WERI-Rb-1 (cell line): ENCODE results near the gene FREM1.
"Not testable (repeated sequence)": the region's sequence is repeated elsewhere in the genome, so short reads cannot be mapped to it uniquely, and the experiment has no call there.

Experiments
- DNase-seq: peaks from one replicate; pipeline ENCODE4 v3.0.0-alpha.2; 2020
- H3K27ac ChIP-seq: fragments of 250-450 bp; sonication (Bioruptor Pico); 2 replicates; pipeline ENCODE4 v1.5.1; 2020; ENCODE audit warnings: mild to moderate bottlenecking, moderate library complexity
- H3K27me3 ChIP-seq: fragments of 250-450 bp; sonication (Bioruptor Pico); 2 replicates; pipeline ENCODE4 v1.5.1; 2021; ENCODE audit warnings: mild to moderate bottlenecking, low read depth, moderate library complexity; ENCODE audit not compliant: insufficient read depth, severe bottlenecking
- H3K36me3 ChIP-seq: fragments of 250-450 bp; sonication (Bioruptor Pico); 2 replicates; pipeline ENCODE4 v1.5.1; 2020; ENCODE audit warnings: mild to moderate bottlenecking, moderate library complexity
- H3K4me3 ChIP-seq: 2 replicates; pipeline ENCODE4 v1.5.1; 2011; ENCODE audit warnings: low read depth, mild to moderate bottlenecking, control low read depth, low read length
- H3K9me3 ChIP-seq: fragments of 250-450 bp; sonication (Bioruptor Pico); 2 replicates; pipeline ENCODE4 v1.5.1; 2021; ENCODE audit warnings: mild to moderate bottlenecking, moderate library complexity; ENCODE audit not compliant: severe bottlenecking
- TF ChIP-seq, protein P1 (sequence below): IDR thresholded peaks from 2 replicates; pipeline ENCODE4 v1.5.1; 2011; ENCODE audit warnings: low read depth, mild to moderate bottlenecking, control low read depth, inconsistent platforms, low read length

Gene FREM1

DNA sequence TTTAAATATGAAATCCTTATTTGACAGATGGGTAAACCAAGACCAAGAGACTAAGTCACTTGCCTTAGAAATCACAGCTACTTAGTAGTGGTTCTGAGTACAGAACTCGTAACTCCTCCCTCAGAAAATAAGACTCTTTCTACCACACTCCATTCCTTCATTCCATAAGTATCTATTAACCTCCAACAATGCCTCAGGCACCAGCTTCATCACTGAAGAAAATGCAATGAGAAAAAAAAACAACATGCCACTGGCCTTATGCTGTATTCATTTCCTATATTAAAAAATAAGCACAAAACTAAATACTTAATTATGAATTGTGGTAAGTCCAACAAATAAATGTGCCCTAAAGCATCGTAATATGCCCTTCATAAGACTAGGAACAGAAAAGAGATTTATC, 13.5 kb upstream of the FREM1 start:
- Histone ChIP-seq H3K4me3 (no peak overlapping the region), H3K27ac (no peak overlapping the region), H3K27me3 (no peaks in the 10 kb centered on the region), H3K9me3 (no peaks in the 10 kb centered on the region), H3K36me3 (no peaks in the 10 kb centered on the region)
- DNase-seq, result no peak
- TF ChIP-seq, protein P1, sequence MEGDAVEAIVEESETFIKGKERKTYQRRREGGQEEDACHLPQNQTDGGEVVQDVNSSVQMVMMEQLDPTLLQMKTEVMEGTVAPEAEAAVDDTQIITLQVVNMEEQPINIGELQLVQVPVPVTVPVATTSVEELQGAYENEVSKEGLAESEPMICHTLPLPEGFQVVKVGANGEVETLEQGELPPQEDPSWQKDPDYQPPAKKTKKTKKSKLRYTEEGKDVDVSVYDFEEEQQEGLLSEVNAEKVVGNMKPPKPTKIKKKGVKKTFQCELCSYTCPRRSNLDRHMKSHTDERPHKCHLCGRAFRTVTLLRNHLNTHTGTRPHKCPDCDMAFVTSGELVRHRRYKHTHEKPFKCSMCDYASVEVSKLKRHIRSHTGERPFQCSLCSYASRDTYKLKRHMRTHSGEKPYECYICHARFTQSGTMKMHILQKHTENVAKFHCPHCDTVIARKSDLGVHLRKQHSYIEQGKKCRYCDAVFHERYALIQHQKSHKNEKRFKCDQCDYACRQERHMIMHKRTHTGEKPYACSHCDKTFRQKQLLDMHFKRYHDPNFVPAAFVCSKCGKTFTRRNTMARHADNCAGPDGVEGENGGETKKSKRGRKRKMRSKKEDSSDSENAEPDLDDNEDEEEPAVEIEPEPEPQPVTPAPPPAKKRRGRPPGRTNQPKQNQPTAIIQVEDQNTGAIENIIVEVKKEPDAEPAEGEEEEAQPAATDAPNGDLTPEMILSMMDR, result no peak

DNA sequence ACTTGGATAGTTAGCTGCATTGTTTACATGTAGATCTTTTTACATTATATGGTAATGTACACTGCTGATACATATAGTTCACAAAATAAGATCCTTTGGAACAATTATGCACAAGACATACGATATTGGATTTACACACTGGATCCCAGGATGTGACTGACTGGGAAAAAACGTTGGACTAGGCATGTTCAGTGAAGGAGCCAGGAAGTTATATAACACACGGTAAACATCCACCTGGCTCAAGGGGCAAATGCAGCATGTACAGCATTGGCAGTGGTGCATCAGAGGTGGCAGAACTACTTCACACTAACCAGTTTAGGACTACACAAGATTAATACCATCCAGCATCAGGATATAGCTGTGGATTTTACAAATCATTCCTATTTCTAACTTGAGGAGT, 10.6 kb upstream of the FREM1 start:
- not testable (repeated sequence) for H3K27ac ChIP-seq, H3K4me3 ChIP-seq, H3K36me3 ChIP-seq, DNase-seq, H3K27me3 ChIP-seq, H3K9me3 ChIP-seq

DNA sequence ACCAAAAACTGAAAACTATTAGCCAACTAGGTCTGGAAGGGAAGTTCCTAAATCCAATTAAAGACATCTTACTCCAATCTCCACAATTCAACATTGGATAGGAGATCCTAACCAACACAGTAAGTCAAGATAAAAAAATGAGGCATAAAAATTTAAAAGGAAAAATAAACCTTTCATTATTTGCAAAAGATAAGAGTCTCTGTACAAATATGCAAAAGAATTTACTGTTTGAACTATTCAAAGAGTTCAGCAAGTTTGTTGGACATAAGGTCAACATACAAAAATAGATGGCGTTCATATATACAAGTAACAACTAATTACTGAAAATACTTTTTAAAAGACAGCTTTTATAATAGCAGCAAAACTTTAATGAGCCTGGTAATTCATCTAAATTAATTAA, 3.1 kb upstream of the FREM1 start:
- Histone ChIP-seq H3K36me3 (no peaks in the 10 kb centered on the region), H3K4me3 (no peak overlapping the region), H3K27me3 (no peaks in the 10 kb centered on the region), H3K27ac (no peak overlapping the region), H3K9me3 (no peaks in the 10 kb centered on the region)
- DNase-seq, result no peak
- TF ChIP-seq, protein P1, result no peak

DNA sequence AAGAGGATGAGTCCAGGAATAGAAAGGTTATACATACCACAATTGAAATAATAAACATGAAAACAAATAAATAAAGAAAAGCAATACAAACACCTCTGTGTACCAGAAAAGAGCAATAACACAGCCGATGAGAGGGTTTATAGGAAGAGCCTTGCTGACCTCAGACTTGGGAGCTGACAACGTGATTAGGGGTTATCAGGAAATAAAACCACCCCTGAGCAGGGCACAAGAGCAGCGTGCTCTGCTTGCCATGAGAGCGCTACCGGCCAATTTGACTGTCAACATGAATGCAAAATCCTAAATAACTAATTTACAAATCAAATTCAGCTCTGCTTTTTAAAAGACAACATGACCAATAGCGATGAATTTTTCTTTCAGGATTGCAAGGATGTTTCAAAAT, 2.6 kb upstream of the FREM1 start:
- Histone ChIP-seq H3K27me3 (no peaks in the 10 kb centered on the region), H3K4me3 (no peak overlapping the region), H3K9me3 (no peaks in the 10 kb centered on the region), H3K36me3 (no peaks in the 10 kb centered on the region), H3K27ac (no peak overlapping the region)
- TF ChIP-seq, protein P1, result no peak
- no peak for DNase-seq

DNA sequence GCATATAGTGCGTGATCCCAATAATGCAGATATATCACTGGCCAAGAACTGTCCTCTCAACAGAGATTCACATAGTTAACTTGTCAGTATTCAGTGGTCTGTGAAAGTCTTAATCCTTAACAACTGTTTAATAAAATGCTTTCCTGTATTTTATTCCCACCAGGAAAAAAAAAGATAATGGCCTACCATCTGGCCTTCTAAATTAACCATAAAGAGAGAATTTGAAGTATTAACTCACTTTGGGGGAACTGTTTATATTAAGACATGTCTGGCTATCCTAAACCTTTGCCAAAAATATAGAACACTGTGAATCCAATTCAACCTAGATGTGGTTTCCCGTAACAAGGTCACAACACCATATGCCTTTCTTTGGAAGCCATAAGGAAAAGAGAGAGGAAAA, 818 bp upstream of the FREM1 start:
- Histone ChIP-seq H3K27me3 (no peaks in the 10 kb centered on the region), H3K9me3 (no peaks in the 10 kb centered on the region), H3K4me3 (no peak overlapping the region), H3K36me3 (no peaks in the 10 kb centered on the region), H3K27ac (no peak overlapping the region)
- TF ChIP-seq, protein P1, result no peak
- no peak for DNase-seq

DNA sequence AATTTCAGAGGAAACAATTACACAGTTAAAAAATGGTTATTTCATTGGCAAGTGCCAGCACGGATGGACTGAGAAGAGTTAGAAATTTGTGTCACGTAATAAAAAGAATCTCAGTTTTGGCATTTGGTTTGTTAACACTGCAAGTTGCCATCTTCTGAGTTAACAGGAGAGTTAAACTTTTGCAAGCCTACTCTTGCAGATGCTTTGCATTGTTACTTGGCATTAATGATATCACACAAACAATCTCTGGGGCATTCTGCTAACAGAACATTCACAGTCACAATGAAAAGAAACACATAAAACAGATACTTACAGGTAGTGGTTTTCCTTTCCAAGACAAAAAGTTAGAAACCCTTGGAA, 647 bp downstream of the FREM1 start:
- Histone ChIP-seq H3K36me3 (no peaks in the 10 kb centered on the region), H3K4me3 (no peak overlapping the region), H3K27ac (no peak overlapping the region), H3K9me3 (no peaks in the 10 kb centered on the region), H3K27me3 (no peaks in the 10 kb centered on the region)
- DNase-seq, result no peak
- TF ChIP-seq, protein P1, result no peak
